Psoas muscle (tissue), 8 donors: ENCODE data around the gene TMEM121B. TPM values are rescaled to one million over a fixed set of nuclear protein-coding genes. Genes with fewer than 3 reads are reported as not detected.

Experiments
- ATAC-seq, 4 donors: fragments of 200-7000 bp; cut with Tn5 transposase; one replicate each; pipeline ENCODE4 v1.9.1; 2020; ENCODE audit warnings: moderate library complexity in 3 of 4, mild to moderate bottlenecking in 2 of 4
- DNase-seq, 2 donors: peaks; one replicate each; pipeline ENCODE4 v3.0.0-alpha.2; 2020
- H3K27ac ChIP-seq: fragments of 200-600 bp; one replicate; pipeline ENCODE4 v1.8.0; 2022
- H3K27me3 ChIP-seq, 3 donors: fragments of 200-600 bp in 1 of 3; one replicate each; pipeline versions ENCODE4 v1.6.1 to v1.8.0; 2013 to 2022; ENCODE audit warnings: low read length in 2 of 3, mild to moderate bottlenecking in 2 of 3, moderate library complexity in 1 of 3; ENCODE audit not compliant: insufficient read depth in 3 of 3
- H3K36me3 ChIP-seq, 2 donors: fragments of 200-600 bp in 1 of 2; one replicate each; pipeline versions ENCODE4 v1.6.1 to v1.8.0; 2013 to 2022; ENCODE audit warnings: low read depth in 1 of 2, mild to moderate bottlenecking in 1 of 2, moderate library complexity in 1 of 2; ENCODE audit not compliant: insufficient read depth in 1 of 2
- H3K4me1 ChIP-seq: fragments of 200-600 bp; one replicate; pipeline ENCODE4 v1.8.0; 2022
- H3K4me3 ChIP-seq: fragments of 200-600 bp; one replicate; pipeline ENCODE4 v1.8.0; 2022; ENCODE audit warnings: mild to moderate bottlenecking
- H3K9me3 ChIP-seq: fragments of 200-600 bp; one replicate; pipeline ENCODE4 v1.8.0; 2022
- CTCF ChIP-seq: fragments of 200-600 bp; IDR thresholded peaks from one replicate; pipeline ENCODE4 v1.8.0; 2022; ENCODE audit warnings: antibody characterized with exemption
- WGBS, 3 donors: extraction: QIAGEN DNeasy Blood & Tissue Kit; methylation state at CpG; one replicate each; pipeline versions ENCODE4 v1.1.6 to v1.1.7; 2013; 5-methylcytosine and 5-hydroxymethylcytosine counted together
- intact Hi-C, 2 donors: fragments of 100-400 bp; cut with DNase I; formaldehyde crosslinking; loops; one replicate each; pipeline versions ENCODE4 v1.11.0 to v1.14.2; 2022
- polyA plus RNA-seq, 3 donors: library from polyadenylated mRNA; stranded (reverse); fragments of 200-250 nt; gene quantifications; one replicate each; pipeline ENCODE4 v1.2.3, GENCODE V29; 2013
- total RNA-seq, 4 donors: library from RNA; stranded (reverse); fragmentation: NEBNext Ultra II Directional in 2 of 4; extraction: Animal tissue kit (Norgen Biotek cat#: 25700) in 2 of 4; gene quantifications; one replicate each; pipeline versions ENCODE4 v1.2.1 to v1.2.4, GENCODE V29; 2021 to 2023
- donor health status: healthy with polysubstance abuse.
- donor health status: DM: no; HTN: no; CAD: no; lungs with moderate emphysema.
- donor health status: Bipolar disorder and iron deficiency.
- donor health status: healthy.
- donor health status: DM: yes; HTN: yes; CAD: no.
- donor health status: DM: no; HTN: no; CAD: no.
- donor health status: DM: no; HTN: no; CAD: no.
- donor health status: DM: yes; HTN: yes; CAD: no.

TMEM121B gene
- total and polyA plus RNA-seq, 7 donors, result 0.03 to 0.80 (median 0.28) TPM

GRCh38 chr22:17115945-17116565 lies 5.1 kb downstream of the TMEM121B start:
- ATAC-seq, result no peak
- no peak overlapping the region for H3K4me3 ChIP-seq
- H3K27ac ChIP-seq, result no peak overlapping the region
- H3K4me1 ChIP-seq, result no peaks in the 10 kb centered on the region
- no peaks in the 10 kb centered on the region for H3K9me3 ChIP-seq
- intact Hi-C loops, result loop anchor here (5.0 kb wide), 3 partner anchors 41 to 81 kb away; partner anchors contain the start of gene HDHD5 (in 1 of the 2)
- 62 to 77% (median 72%) methylated on average over 5 of the region's 5 CpGs for WGBS, 3 donors
- DNase-seq, result no peak
- no peak for TF ChIP-seq CTCF
- H3K36me3 ChIP-seq, result no peaks in the 10 kb centered on the region
- H3K27me3 ChIP-seq, result no peaks in the 10 kb centered on the region

- H3K27ac ChIP-seq, result no peak overlapping the region
- intact Hi-C loops, result loop anchor here (5.0 kb wide), 3 partner anchors 42 to 82 kb away; partner anchors contain the start of gene HDHD5 (in 1 of the 2)
- 55 to 59% (median 56%) methylated on average over 4 of the region's 4 CpGs for WGBS, 3 donors
These were observed 5.9 kb downstream of the TMEM121B start for GRCh38 chr22:17115236-17115635.

GRCh38 chr22:17114898-17115235 lies 6.3 kb downstream of the TMEM121B start:
- WGBS, 3 donors, result 82 to 85% (median 84%) methylated on average over 9 of the region's 9 CpGs
- Histone ChIP-seq H3K27ac (no peak overlapping the region), H3K9me3 (no peaks in the 10 kb centered on the region), H3K36me3 (no peaks in the 10 kb centered on the region), H3K4me1 (no peaks in the 10 kb centered on the region), H3K27me3 (no peaks in the 10 kb centered on the region), H3K4me3 (no peak overlapping the region)
- DNase-seq, result no peak
- intact Hi-C loops, result loop anchor here (5.0 kb wide), 3 partner anchors 42 to 82 kb away; partner anchors contain the start of gene HDHD5 (in 1 of the 2)
- TF ChIP-seq CTCF, result no peak
- no peak for ATAC-seq

More at GRCh38 chr22:17115236-17115635, 5.9 kb downstream of the TMEM121B start:
- H3K36me3 ChIP-seq, result no peaks in the 10 kb centered on the region
- H3K4me1 ChIP-seq, result no peaks in the 10 kb centered on the region
- H3K4me3 ChIP-seq, result no peak overlapping the region
- H3K9me3 ChIP-seq, result no peaks in the 10 kb centered on the region
- TF ChIP-seq CTCF, result no peak
- ATAC-seq, result no peak
- H3K27me3 ChIP-seq, result no peaks in the 10 kb centered on the region
- no peak for DNase-seq

GRCh38 chr22:17114173-17114897 lies 6.8 kb downstream of the TMEM121B start:
- ATAC-seq (no peak), DNase-seq (no peak)
- WGBS, 3 donors, result 72 to 74% (median 74%) methylated on average over 13 of the region's 13 CpGs
- Histone ChIP-seq H3K4me3 (no peak overlapping the region), H3K27ac (no peak overlapping the region), H3K9me3 (no peaks in the 10 kb centered on the region), H3K4me1 (no peaks in the 10 kb centered on the region), H3K27me3 (no peaks in the 10 kb centered on the region), H3K36me3 (no peaks in the 10 kb centered on the region)
- TF ChIP-seq CTCF, result no peak
- intact Hi-C loops, result no loop called here
